Naive thymus-derived CD4-positive, alpha-beta T cell (primary cell): Measurements from ENCODE around the gene MRPL34. TPM values are rescaled to one million over a fixed set of nuclear protein-coding genes. Genes with fewer than 3 reads are reported as not detected.
"Not testable (repeated sequence)": the region's sequence is repeated elsewhere in the genome, so short reads cannot be mapped to it uniquely, and the experiment has no call there.

Source experiments
- ATAC-seq: fragments of 150-1000 bp; cut with Tn5 transposase; 2 replicates; pipeline ENCODE4 v1.10.0; 2021; ENCODE audit warnings: mild to moderate bottlenecking, moderate library complexity
- CTCF ChIA-PET: fragments of 350-600 bp; sonication (Branson Sonifier 250); formaldehyde crosslinking; loops from one replicate; lab custom pipeline; 2021; ENCODE audit warnings: antibody characterized with exemption; lab: Charles Lee
- POLR2A ChIA-PET: fragments of 350-600 bp; sonication (Branson Sonifier 250); formaldehyde crosslinking; loops from one replicate; lab custom pipeline; 2021; ENCODE audit warnings: antibody characterized with exemption, inconsistent platforms; lab: Charles Lee
- DNase-seq, 9 donors: peaks; one replicate each; pipeline versions ENCODE4 v3.0.0 to v3.0.0-alpha.2; 2020 to 2022; ENCODE audit warnings: mixed read lengths in 1 of 9
- H3K27ac ChIP-seq: one replicate; pipeline ENCODE4 v1.7.0; 2013; ENCODE audit warnings: mild to moderate bottlenecking, low read depth, low read length, moderate library complexity
- H3K27me3 ChIP-seq, 2 donors: one replicate each; pipeline ENCODE4 v1.7.0; 2013; ENCODE audit warnings: low read length in 2 of 2, mild to moderate bottlenecking in 2 of 2, moderate library complexity in 2 of 2; ENCODE audit not compliant: control insufficient read depth in 2 of 2, insufficient read depth in 2 of 2
- H3K36me3 ChIP-seq, 3 experiments: 1 replicate in 2 of 3; 2 replicates in 1 of 3; pipeline ENCODE4 v1.7.0; 2013; ENCODE audit warnings: low read length in 3 of 3, mild to moderate bottlenecking in 3 of 3, moderate library complexity in 1 of 3; ENCODE audit not compliant: insufficient read depth in 3 of 3, control insufficient read depth in 2 of 3
- H3K4me1 ChIP-seq, 2 donors: one replicate each; pipeline ENCODE4 v1.7.0; 2013; ENCODE audit warnings: low read length in 2 of 2, mild to moderate bottlenecking in 2 of 2, moderate library complexity in 1 of 2; ENCODE audit not compliant: control insufficient read depth in 2 of 2, insufficient read depth in 2 of 2
- H3K4me3 ChIP-seq: 2 replicates; pipeline ENCODE4 v1.7.0; 2013; ENCODE audit warnings: mild to moderate bottlenecking, low read length
- H3K9me3 ChIP-seq, 3 experiments: 1 replicate in 2 of 3; 2 replicates in 1 of 3; pipeline ENCODE4 v1.7.0; 2013; ENCODE audit warnings: low read length in 3 of 3; ENCODE audit not compliant: control insufficient read depth in 2 of 3
- H3K27ac Mint-ChIP-seq, 9 donors: one replicate each; pipeline ENCODE4 v1.8.0; 2020 to 2022; ENCODE audit warnings: mixed read lengths in 9 of 9, mild to moderate bottlenecking in 8 of 9, moderate library complexity in 5 of 9, inconsistent platforms in 2 of 9
- H3K27me3 Mint-ChIP-seq, 5 donors: one replicate each; pipeline ENCODE4 v1.8.0; 2021 to 2022; ENCODE audit warnings: mixed read lengths in 5 of 5, mild to moderate bottlenecking in 1 of 5
- H3K36me3 Mint-ChIP-seq, 5 donors: one replicate each; pipeline ENCODE4 v1.8.0; 2020 to 2022; ENCODE audit warnings: mixed read lengths in 5 of 5, mild to moderate bottlenecking in 3 of 5, inconsistent platforms in 1 of 5
- H3K4me1 Mint-ChIP-seq, 7 donors: one replicate each; pipeline ENCODE4 v1.8.0; 2020 to 2022; ENCODE audit warnings: mixed read lengths in 7 of 7, mild to moderate bottlenecking in 3 of 7, inconsistent platforms in 1 of 7
- H3K4me3 Mint-ChIP-seq, 10 donors: one replicate each; pipeline ENCODE4 v1.8.0; 2020 to 2022; ENCODE audit warnings: mild to moderate bottlenecking in 10 of 10, mixed read lengths in 10 of 10, moderate library complexity in 6 of 10, inconsistent platforms in 2 of 10
- H3K9me3 Mint-ChIP-seq, 11 donors: one replicate each; pipeline ENCODE4 v1.8.0; 2020 to 2022; ENCODE audit warnings: mixed read lengths in 11 of 11, mild to moderate bottlenecking in 4 of 11, inconsistent platforms in 1 of 11, moderate library complexity in 1 of 11
- intact Hi-C, 2 donors: fragments of 100-400 bp; cut with micrococcal nuclease; formaldehyde crosslinking; loops; one replicate each; pipeline ENCODE4 v1.15.1; 2023
- polyA plus RNA-seq, 2 donors: library from polyadenylated mRNA; unstranded; fragments of 300-500 nt; fragmentation: Illumina TruSeq; gene quantifications; one replicate each; pipeline ENCODE4 v1.2.3, GENCODE V29; 2021
- total RNA-seq, 6 experiments: library from RNA in 5 of 6; stranded (reverse) in 5 of 6; gene quantifications; 1 replicate in 5 of 6; 2 replicates in 1 of 6; pipeline ENCODE4 v1.2.3 and lab custom pipeline; 2021 to 2026

Gene MRPL34
- total and polyA plus RNA-seq, 7 experiments from 2014 or later: 37.0 to 217 (median 74.1) TPM

DNA sequence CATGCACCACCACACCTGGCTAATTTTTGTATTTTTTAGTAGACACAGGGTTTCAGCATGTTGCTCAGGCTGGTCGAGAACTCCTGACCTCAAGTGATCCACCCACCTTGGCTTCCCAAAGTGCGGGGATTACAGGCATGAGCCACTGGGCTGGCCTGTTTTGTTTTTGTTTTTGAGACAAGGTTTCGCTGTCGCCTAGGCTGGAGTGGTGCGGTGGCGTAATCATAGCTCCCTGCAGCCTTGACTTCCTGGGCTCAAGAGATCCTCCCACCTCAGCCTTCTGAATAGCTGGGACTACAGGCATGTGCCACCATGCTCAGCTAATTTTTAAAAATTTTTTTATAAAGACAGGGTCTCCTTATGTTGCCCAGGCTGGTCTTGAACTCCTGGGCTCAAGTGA, 10.1 kb upstream of the MRPL34 start:
- H3K27me3 Mint-ChIP-seq, H3K4me1 ChIP-seq, H3K9me3 Mint-ChIP-seq, H3K27me3 ChIP-seq, H3K4me3 ChIP-seq, H3K4me3 Mint-ChIP-seq, H3K27ac Mint-ChIP-seq, H3K27ac ChIP-seq, ATAC-seq, DNase-seq, intact Hi-C loops, POLR2A ChIA-PET, H3K4me1 Mint-ChIP-seq, H3K9me3 ChIP-seq: not testable (repeated sequence)
- CTCF ChIA-PET: interaction anchor here (0.5 to 5.4 kb wide), 2 partner anchors 90 to 143 kb away, joined by 6 to 31 read pairs; no protein-coding TSS in a partner anchor
- peaks cover 0 to 11% (median 0%) of the 10 kb centered on the region in 5 donors for H3K36me3 Mint-ChIP-seq
- H3K36me3 ChIP-seq: peaks cover 0 to 14% (median 0%) of the 10 kb centered on the region in 3 experiments

DNA sequence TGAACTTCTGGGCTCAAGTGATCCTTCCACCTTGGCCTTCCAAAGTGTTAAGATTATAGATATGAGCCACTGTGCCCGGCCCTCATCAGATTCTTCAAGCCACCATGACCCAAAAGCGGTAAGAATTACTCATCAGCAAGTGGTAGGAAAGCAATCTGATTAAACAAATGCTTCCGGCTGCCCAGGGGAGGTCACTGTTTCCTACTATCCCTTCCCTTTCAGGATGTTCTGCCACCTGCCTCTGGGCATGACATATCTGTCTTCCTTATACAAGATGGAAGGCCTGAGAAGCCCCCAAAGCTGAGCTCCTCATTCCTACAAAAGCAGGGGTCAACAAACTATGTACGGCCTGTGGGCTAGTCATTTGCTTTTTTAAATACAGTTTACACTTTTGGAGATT, 9.4 kb upstream of the MRPL34 start:
- Mint-ChIP-seq H3K9me3 (peaks cover 0 to 5% (median 0%) of the 10 kb centered on the region in 11 donors), H3K4me3 (no peak overlapping the region), H3K4me1 (peaks cover under 1 to 7% (median 5%) of the 10 kb centered on the region in 7 donors), H3K27ac (no peak overlapping the region), H3K36me3 (peaks cover 0 to 11% (median 0%) of the 10 kb centered on the region in 5 donors), H3K27me3 (no peaks in the 10 kb centered on the region)
- peaks cover 0 to 14% (median 0%) of the 10 kb centered on the region in 3 experiments for H3K36me3 ChIP-seq
- no peaks in the 10 kb centered on the region for H3K27me3 ChIP-seq
- no peak overlapping the region for H3K4me3 ChIP-seq
- no peak overlapping the region for H3K27ac ChIP-seq
- ATAC-seq (no peak), DNase-seq (no peak)
- CTCF ChIA-PET: interaction anchor here (0.5 to 5.4 kb wide), 3 partner anchors 90 to 228 kb away, joined by 3 to 31 read pairs (median 6); no protein-coding TSS in a partner anchor
- no peaks in the 10 kb centered on the region for H3K9me3 ChIP-seq
- peaks cover 0 to 5% of the 10 kb centered on the region in 2 donors for H3K4me1 ChIP-seq
- intact Hi-C loops: no loop called here
- POLR2A ChIA-PET: interaction anchor here (2.1 kb wide), 1 partner anchor 13 kb away, joined by 7 read pairs; the partner anchor contains the start of gene DDA1

DNA sequence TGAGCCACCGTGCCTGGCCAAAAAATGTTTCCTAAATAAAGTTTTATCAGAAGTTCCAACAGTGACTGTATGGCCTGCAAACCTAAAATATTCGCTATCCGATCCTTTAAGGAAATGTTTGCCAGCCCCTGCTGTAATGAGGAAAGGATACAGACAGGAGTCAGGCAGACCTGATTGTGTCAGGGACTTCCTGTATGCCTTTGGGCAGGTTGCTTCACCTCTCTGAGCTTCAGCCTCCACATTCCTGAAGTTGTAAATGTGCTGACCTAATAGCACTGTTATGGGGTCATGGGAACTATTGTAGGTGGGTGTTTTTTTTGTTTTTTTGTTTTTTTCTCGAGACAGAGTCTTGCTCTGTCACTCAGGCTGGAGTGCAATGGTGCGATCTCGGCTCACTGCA, 8.7 kb upstream of the MRPL34 start:
- DNase-seq: no peak
- no peak overlapping the region for H3K27ac ChIP-seq
- no peak overlapping the region for H3K4me3 ChIP-seq
- Mint-ChIP-seq H3K9me3 (peaks cover 0 to 5% (median 0%) of the 10 kb centered on the region in 11 donors), H3K27me3 (no peaks in the 10 kb centered on the region), H3K4me1 (peaks cover 6 to 11% (median 8%) of the 10 kb centered on the region in 7 donors), H3K27ac (no peak overlapping the region), H3K4me3 (no peak overlapping the region), H3K36me3 (peaks cover 0 to 11% (median 0%) of the 10 kb centered on the region in 5 donors)
- no peak for ATAC-seq
- peaks cover 0 to 5% of the 10 kb centered on the region in 2 donors for H3K4me1 ChIP-seq
- H3K9me3 ChIP-seq: no peaks in the 10 kb centered on the region
- ChIA-PET CTCF (interaction anchor here (0.5 to 0.6 kb wide), 3 partner anchors 8 to 108 kb away, joined by 3 to 5 read pairs (median 3); no protein-coding TSS in a partner anchor), POLR2A (interaction anchor here (2.1 kb wide), 1 partner anchor 12 kb away, joined by 7 read pairs; the partner anchor contains the start of gene DDA1)
- no peaks in the 10 kb centered on the region for H3K27me3 ChIP-seq
- peaks cover 0 to 14% (median 0%) of the 10 kb centered on the region in 3 experiments for H3K36me3 ChIP-seq
- intact Hi-C loops: no loop called here

- Mint-ChIP-seq H3K36me3 (peaks cover 0 to 11% (median 0%) of the 10 kb centered on the region in 5 donors), H3K9me3 (peaks cover 0 to 5% (median 0%) of the 10 kb centered on the region in 11 donors), H3K27ac (no peak overlapping the region), H3K4me1 (peaks cover 12 to 33% (median 30%) of the 10 kb centered on the region in 7 donors), H3K27me3 (no peaks in the 10 kb centered on the region), H3K4me3 (peak overlapping the region in 1 of 10 donors; percentile 84)
- intact Hi-C loops: loop anchor here (10.0 kb wide), 2 partner anchors 806 to 1224 kb away; partner anchors contain the start of genes C19orf44 (in 1 of the 2), CALR3 (in 1 of the 2) and ELL (in 1 of the 2)
- H3K36me3 ChIP-seq: peaks cover 0 to 12% (median 0%) of the 10 kb centered on the region in 3 experiments
- CTCF ChIA-PET: no interaction called here
- H3K9me3 ChIP-seq: no peaks in the 10 kb centered on the region
- no peaks in the 10 kb centered on the region for H3K27me3 ChIP-seq
- no peak overlapping the region for H3K4me3 ChIP-seq
- POLR2A ChIA-PET: interaction anchor here (0.6 kb wide), 1 partner anchor 406 kb away, joined by 3 read pairs; no protein-coding TSS in a partner anchor
- no peak for ATAC-seq
- H3K4me1 ChIP-seq: peaks cover 7 to 14% of the 10 kb centered on the region in 2 donors
- no peak overlapping the region for H3K27ac ChIP-seq
- DNase-seq: no peak
Observed at GRCh38 chr19:17300992-17301619, 4.6 kb upstream of the MRPL34 start.

- ATAC-seq (peak; percentile 0), DNase-seq (peak in 1 of 9 donors; percentile 63)
- peaks cover 0 to 9% (median 0%) of the 10 kb centered on the region in 5 donors for H3K36me3 Mint-ChIP-seq
- no peaks in the 10 kb centered on the region for H3K27me3 ChIP-seq
- peak overlapping the region; percentile 85 for H3K27ac ChIP-seq
- H3K36me3 ChIP-seq: peaks cover 0 to 12% (median 0%) of the 10 kb centered on the region in 3 experiments
- peaks cover 0 to 5% (median 0%) of the 10 kb centered on the region in 11 donors for H3K9me3 Mint-ChIP-seq
- peak overlapping the region in 7 of 9 donors; percentile 22 to 69 (median 62) for H3K27ac Mint-ChIP-seq
- POLR2A ChIA-PET: interaction anchor here (0.8 to 3.1 kb wide), 3 partner anchors 9 to 34 kb away, joined by 3 to 18 read pairs (median 5); no protein-coding TSS in a partner anchor
- H3K27me3 Mint-ChIP-seq: no peaks in the 10 kb centered on the region
- H3K4me1 ChIP-seq: peaks cover 15 to 22% of the 10 kb centered on the region in 2 donors
- no peaks in the 10 kb centered on the region for H3K9me3 ChIP-seq
- peak overlapping the region; percentile 66 to 87 (median 78) for H3K4me3 Mint-ChIP-seq
- H3K4me3 ChIP-seq: peak overlapping the region; percentile 79
- CTCF ChIA-PET: interaction anchor here (0.6 to 0.8 kb wide), 4 partner anchors 19 to 1474 kb away, joined by 3 to 5 read pairs (median 3); no protein-coding TSS in a partner anchor
- intact Hi-C loops: loop anchor here (10.0 kb wide), 2 partner anchors 808 to 1222 kb away; partner anchors contain the start of genes C19orf44 (in 1 of the 2), CALR3 (in 1 of the 2) and ELL (in 1 of the 2)
- peaks cover 16 to 42% (median 37%) of the 10 kb centered on the region in 7 donors for H3K4me1 Mint-ChIP-seq
Observed at GRCh38 chr19:17302391-17303166, 3.1 kb upstream of the MRPL34 start.
